Caco-2 (cell line): ENCODE results near the gene KCNAB1. TPM values are rescaled to one million over a fixed set of nuclear protein-coding genes. Genes with fewer than 3 reads are reported as not detected.

ENCODE experiments used
- BruUV-seq: library from RNA; stranded (reverse); fragments of 400-500 nt; replicated peaks from 2 replicates; lab custom pipeline; 2021; lab: Mats Ljungman, UMichigan
- CTCF ChIA-PET: fragments of 300-600 bp; sonication (Branson Sonifier 250); formaldehyde crosslinking; loops from one replicate; lab custom pipeline; 2022; ENCODE audit warnings: antibody characterized with exemption; lab: Charles Lee
- POLR2A ChIA-PET: fragments of 300-600 bp; sonication (Branson Sonifier 250); formaldehyde crosslinking; loops from one replicate; lab custom pipeline; 2022; ENCODE audit warnings: antibody characterized with exemption; lab: Charles Lee
- DNase-seq, 2 experiments: peaks; one replicate each; pipeline versions ENCODE4 v3.0.0 to v3.0.0-alpha.2; 2020 to 2022
- H3K27me3 ChIP-seq: replicated peaks from 2 replicates; pipeline ENCODE4 v1.6.0; 2011; ENCODE audit warnings: low read length; ENCODE audit not compliant: control insufficient read depth, insufficient read depth
- H3K36me3 ChIP-seq: 2 replicates; pipeline ENCODE4 v1.5.1; 2011; ENCODE audit warnings: low read length; ENCODE audit not compliant: control insufficient read depth, insufficient read depth
- H3K4me1 ChIP-seq: fragments of 250-450 bp; sonication (Bioruptor Pico); 2 replicates; pipeline ENCODE4 v1.5.1; 2020; ENCODE audit warnings: mild to moderate bottlenecking
- H3K4me3 ChIP-seq: 2 replicates; pipeline ENCODE4 v1.5.1; 2011; ENCODE audit warnings: low read depth, mild to moderate bottlenecking, control low read depth, low read length
- H3K9me3 ChIP-seq: fragments of 250-450 bp; sonication (Bioruptor Pico); 2 replicates; pipeline ENCODE4 v1.5.1; 2020; ENCODE audit warnings: mild to moderate bottlenecking, moderate library complexity
- H3K27ac Mint-ChIP-seq: one replicate; pipeline ENCODE4 v1.8.0; 2022; ENCODE audit warnings: mixed read lengths; ENCODE audit not compliant: unreplicated experiment
- H3K27me3 Mint-ChIP-seq: one replicate; pipeline ENCODE4 v1.8.0; 2022; ENCODE audit warnings: mixed read lengths; ENCODE audit not compliant: insufficient read depth, unreplicated experiment
- H3K36me3 Mint-ChIP-seq: one replicate; pipeline ENCODE4 v1.8.0; 2022; ENCODE audit warnings: mild to moderate bottlenecking, mixed read lengths; ENCODE audit not compliant: insufficient read depth, unreplicated experiment
- H3K4me1 Mint-ChIP-seq: one replicate; pipeline ENCODE4 v1.8.0; 2022; ENCODE audit warnings: low read depth, mixed read lengths; ENCODE audit not compliant: unreplicated experiment
- H3K4me3 Mint-ChIP-seq: one replicate; pipeline ENCODE4 v1.8.0; 2022; ENCODE audit warnings: mild to moderate bottlenecking, moderate library complexity, mixed read lengths; ENCODE audit not compliant: unreplicated experiment
- H3K9me3 Mint-ChIP-seq: one replicate; pipeline ENCODE4 v1.8.0; 2022; ENCODE audit warnings: mixed read lengths; ENCODE audit not compliant: unreplicated experiment
- CTCF ChIP-seq, 2 experiments: fragments of 200-600 bp in 1 of 2; IDR thresholded peaks; 1 replicate in 1 of 2; 2 replicates in 1 of 2; pipeline versions ENCODE4 v1.5.1 to v1.8.0; 2011 to 2022; ENCODE audit warnings: antibody characterized with exemption in 1 of 2, control low read depth in 1 of 2, inconsistent platforms in 1 of 2, low read depth in 1 of 2, low read length in 1 of 2, mild to moderate bottlenecking in 1 of 2, moderate library complexity in 1 of 2; ENCODE audit not compliant: insufficient read depth in 1 of 2, severe bottlenecking in 1 of 2, unreplicated experiment in 1 of 2
- intact Hi-C: fragments of 100-400 bp; cut with micrococcal nuclease; formaldehyde crosslinking; loops from one replicate; pipeline ENCODE4 v1.10.0; 2022; ENCODE audit not compliant: unreplicated experiment
- total RNA-seq: library from RNA; stranded (reverse); gene quantifications from 2 replicates; pipeline ENCODE4 v1.2.3, GENCODE V29; 2022

Gene KCNAB1
- total RNA-seq, 1 experiment from 2014 or later, result 0.14 TPM

GRCh38 chr3:156321945-156322344, 201.6 kb downstream of the KCNAB1 start:
- POLR2A ChIA-PET, result no interaction called here
- Mint-ChIP-seq H3K27ac (no peak overlapping the region), H3K4me1 (no peaks in the 10 kb centered on the region), H3K4me3 (no peak overlapping the region), H3K27me3 (peaks cover 4% of the 10 kb centered on the region), H3K9me3 (no peaks in the 10 kb centered on the region), H3K36me3 (no peaks in the 10 kb centered on the region)
- H3K9me3 ChIP-seq, result no peaks in the 10 kb centered on the region
- intact Hi-C loops, result no loop called here
- CTCF ChIA-PET, result no interaction called here
- H3K27me3 ChIP-seq, result no peaks in the 10 kb centered on the region
- no peaks in the 10 kb centered on the region for H3K36me3 ChIP-seq
- BruUV-seq, result no TSS peak
- TF ChIP-seq CTCF (IDR thresholded peaks at IDR 0.05; ENCODE audit: insufficient read depth in 1 of 2, low read depth in 1 of 2, low read length in 1 of 2, severe bottlenecking in 1 of 2, unreplicated experiment in 1 of 2), result no peak
- no peak overlapping the region for H3K4me3 ChIP-seq
- H3K4me1 ChIP-seq, result no peaks in the 10 kb centered on the region
- no peak for DNase-seq

GRCh38 chr3:156323466-156323865, 203.1 kb downstream of the KCNAB1 start:
- ChIA-PET POLR2A (no interaction called here), CTCF (no interaction called here)
- H3K27ac Mint-ChIP-seq, result no peak overlapping the region
- no peaks in the 10 kb centered on the region for H3K36me3 ChIP-seq
- H3K4me1 ChIP-seq, result no peaks in the 10 kb centered on the region
- intact Hi-C loops, result no loop called here
- BruUV-seq, result no TSS peak
- peaks cover 4% of the 10 kb centered on the region for H3K27me3 Mint-ChIP-seq
- H3K36me3 Mint-ChIP-seq, result no peaks in the 10 kb centered on the region
- no peaks in the 10 kb centered on the region for H3K4me1 Mint-ChIP-seq
- no peak for DNase-seq
- H3K9me3 ChIP-seq, result no peaks in the 10 kb centered on the region
- no peaks in the 10 kb centered on the region for H3K9me3 Mint-ChIP-seq
- no peak overlapping the region for H3K4me3 ChIP-seq
- TF ChIP-seq CTCF (IDR thresholded peaks at IDR 0.05; ENCODE audit: insufficient read depth in 1 of 2, low read depth in 1 of 2, low read length in 1 of 2, severe bottlenecking in 1 of 2, unreplicated experiment in 1 of 2), result no peak
- no peak overlapping the region for H3K4me3 Mint-ChIP-seq
- H3K27me3 ChIP-seq, result no peaks in the 10 kb centered on the region

- no peak overlapping the region for H3K27ac Mint-ChIP-seq
- peaks cover 15% of the 10 kb centered on the region for H3K27me3 Mint-ChIP-seq
- TF ChIP-seq CTCF (IDR thresholded peaks at IDR 0.05; ENCODE audit: insufficient read depth in 1 of 2, low read depth in 1 of 2, low read length in 1 of 2, severe bottlenecking in 1 of 2, unreplicated experiment in 1 of 2), result no peak
- no peaks in the 10 kb centered on the region for H3K4me1 Mint-ChIP-seq
- H3K36me3 Mint-ChIP-seq, result no peaks in the 10 kb centered on the region
- intact Hi-C loops, result no loop called here
- ChIA-PET POLR2A (no interaction called here), CTCF (interaction anchor here (0.6 kb wide), 1 partner anchor 922 kb away, joined by 5 read pairs; no protein-coding TSS in a partner anchor)
- Histone ChIP-seq H3K4me3 (no peak overlapping the region), H3K9me3 (no peaks in the 10 kb centered on the region), H3K27me3 (no peaks in the 10 kb centered on the region), H3K4me1 (no peaks in the 10 kb centered on the region), H3K36me3 (no peaks in the 10 kb centered on the region)
- BruUV-seq, result no TSS peak
- no peak for DNase-seq
- no peak overlapping the region for H3K4me3 Mint-ChIP-seq
- no peaks in the 10 kb centered on the region for H3K9me3 Mint-ChIP-seq
Observed at GRCh38 chr3:156330415-156330814, 210.0 kb downstream of the KCNAB1 start.
